H1 (cell line): ENCODE results near the gene CDR2L. TPM values are rescaled to one million over a fixed set of nuclear protein-coding genes. Genes with fewer than 3 reads are reported as not detected.

Experiments used
- ATF2 ChIP-seq: IDR thresholded peaks from 2 replicates; pipeline ENCODE4 v1.6.1; 2012; ENCODE audit warnings: low read length, inconsistent platforms
- CHD7 ChIP-seq: fragments of 300-600 bp; sonication (generic); IDR thresholded peaks from 2 replicates; pipeline ENCODE4 v1.7.1; 2012; ENCODE audit warnings: low read length, moderate library complexity, mild to moderate bottlenecking, inconsistent platforms; ENCODE audit not compliant: insufficient replicate concordance
- KDM1A ChIP-seq: fragments of 200-600, 300-600 bp; sonication (generic); IDR thresholded peaks from 2 replicates; pipeline ENCODE4 v1.7.1; 2016; ENCODE audit warnings: mild to moderate bottlenecking, low read length, borderline replicate concordance
- POU5F1 ChIP-seq: IDR thresholded peaks from 2 replicates; pipeline ENCODE4 v1.6.1; 2011; ENCODE audit warnings: low read depth, mild to moderate bottlenecking, low read length, moderate library complexity
- RBBP5 ChIP-seq: IDR thresholded peaks from 2 replicates; pipeline ENCODE4 v1.7.1; 2012; ENCODE audit warnings: low read depth, mild to moderate bottlenecking, inconsistent platforms, low read length, moderate library complexity, borderline replicate concordance
- SIRT6 ChIP-seq: IDR thresholded peaks from one replicate; pipeline ENCODE4 v1.7.1; 2012; ENCODE audit warnings: low read length, inconsistent platforms
- SRF ChIP-seq: IDR thresholded peaks from 2 replicates; pipeline ENCODE4 v1.6.1; 2011; ENCODE audit warnings: mild to moderate bottlenecking, low read depth, low read length, moderate library complexity
- TAF1 ChIP-seq: IDR thresholded peaks from 2 replicates; pipeline ENCODE4 v1.6.1; 2011; ENCODE audit warnings: mild to moderate bottlenecking, low read depth, low read length
- polyA plus RNA-seq, 7 experiments: library from polyadenylated mRNA; depleted of rRNA in 3 of 7; stranded (reverse) in 5 of 7; unstranded in 2 of 7; fragments of >200 nt in 5 of 7; fragments of 200-250 nt in 2 of 7; gene quantifications; 1 replicate in 5 of 7; 2 replicates in 1 of 7; 4 replicates in 1 of 7; pipeline versions ENCODE4 v1.2.1 to v1.2.3, GENCODE V29; 2011 to 2013; ENCODE audit warnings: missing spikeins in 2 of 7, mixed read lengths in 2 of 7
- total RNA-seq: library from RNA; stranded (reverse); fragmentation: NEBNext Ultra II Directional; extraction: Animal tissue kit (Norgen Biotek cat#: 25700); gene quantifications from 2 replicates; pipeline ENCODE4 v1.2.1, GENCODE V29; 2021
- TF ChIP-seq, protein P1 (sequence below): IDR thresholded peaks from 2 replicates; pipeline ENCODE4 v1.6.1; 2012; ENCODE audit warnings: inconsistent platforms

Gene CDR2L
- total and polyA plus RNA-seq, 2 of the 8 experiments (the other 6 are each of a cell fraction or from before 2014, with no cell fraction given): 20.4 to 38.1 TPM

DNA sequence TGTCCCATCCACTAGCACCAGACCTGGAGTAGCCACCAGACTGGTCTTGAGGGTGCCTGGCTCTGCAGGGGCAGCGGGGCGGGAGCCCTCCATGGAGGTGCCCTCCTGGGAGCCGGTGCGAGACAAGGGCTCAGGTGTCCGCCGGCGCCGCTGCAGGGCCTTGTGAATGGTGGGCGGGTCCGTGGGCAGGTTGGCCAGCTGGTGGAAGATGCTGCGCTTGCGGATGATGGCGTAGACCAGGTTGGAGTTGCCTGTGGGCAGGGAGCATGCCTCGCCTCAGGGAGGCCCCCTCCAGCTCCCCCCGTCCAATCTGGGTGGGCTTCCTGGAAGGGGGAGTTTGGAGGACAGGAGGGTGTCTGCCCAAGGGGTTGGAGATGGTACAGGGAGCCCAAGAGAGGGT lies 33.3 kb upstream of the CDR2L start (continued):
- TF ChIP-seq CHD7: no peak
- TF ChIP-seq ATF2: no peak
- no peak for TF ChIP-seq SRF
- no peak for TF ChIP-seq RBBP5
- TF ChIP-seq, protein P1, sequence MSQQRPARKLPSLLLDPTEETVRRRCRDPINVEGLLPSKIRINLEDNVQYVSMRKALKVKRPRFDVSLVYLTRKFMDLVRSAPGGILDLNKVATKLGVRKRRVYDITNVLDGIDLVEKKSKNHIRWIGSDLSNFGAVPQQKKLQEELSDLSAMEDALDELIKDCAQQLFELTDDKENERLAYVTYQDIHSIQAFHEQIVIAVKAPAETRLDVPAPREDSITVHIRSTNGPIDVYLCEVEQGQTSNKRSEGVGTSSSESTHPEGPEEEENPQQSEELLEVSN: no peak
- no peak for TF ChIP-seq KDM1A
- TF ChIP-seq TAF1: no peak
- TF ChIP-seq POU5F1: no peak
- TF ChIP-seq SIRT6: no peak
